WTC11 (cell line): ENCODE results near the gene HID1. TPM values are rescaled to one million over a fixed set of nuclear protein-coding genes. Genes with fewer than 3 reads are reported as not detected.

ENCODE experiments used
- ATAC-seq: fragments of 200-7000 bp; cut with Tn5 transposase; 2 replicates; pipeline ENCODE4 v1.10.0; 2021; ENCODE audit warnings: mild to moderate bottlenecking, moderate library complexity
- CTCF ChIA-PET: fragments of 300-600 bp; sonication (Branson Sonifier 250); formaldehyde crosslinking; loops from one replicate; lab custom pipeline; 2021; ENCODE audit warnings: antibody characterized with exemption; lab: Charles Lee
- POLR2A ChIA-PET: fragments of 350-600 bp; sonication (Branson Sonifier 250); formaldehyde crosslinking; loops from one replicate; lab custom pipeline; 2021; ENCODE audit warnings: antibody characterized with exemption; lab: Charles Lee
- DNase-seq: peaks from one replicate; pipeline ENCODE4 v3.0.0; 2021; ENCODE audit warnings: low spot score
- H3K27ac Mint-ChIP-seq: 2 replicates; pipeline ENCODE4 v1.8.0; 2021; ENCODE audit warnings: mixed read lengths
- H3K27me3 Mint-ChIP-seq: 2 replicates; pipeline ENCODE4 v1.8.0; 2021; ENCODE audit warnings: low read depth, mild to moderate bottlenecking, moderate library complexity, mixed read lengths
- H3K36me3 Mint-ChIP-seq: 2 replicates; pipeline ENCODE4 v1.8.0; 2021; ENCODE audit warnings: mixed read lengths
- H3K4me1 Mint-ChIP-seq: 2 replicates; pipeline ENCODE4 v1.8.0; 2022; ENCODE audit warnings: mixed read lengths
- H3K4me3 Mint-ChIP-seq: 2 replicates; pipeline ENCODE4 v1.8.0; 2021; ENCODE audit warnings: mild to moderate bottlenecking, moderate library complexity, mixed read lengths
- H3K9me3 Mint-ChIP-seq: 2 replicates; pipeline ENCODE4 v1.8.0; 2021; ENCODE audit warnings: mixed read lengths
- CREB1 ChIP-seq: sonication (generic); formaldehyde crosslinking; IDR thresholded peaks from 2 replicates; pipeline ENCODE4 v1.8.0; 2023; ENCODE audit warnings: mild to moderate bottlenecking, missing genetic modification reagents
- ESRRA ChIP-seq: sonication (generic); formaldehyde crosslinking; IDR thresholded peaks from 2 replicates; pipeline ENCODE4 v1.8.1; 2022; ENCODE audit warnings: mild to moderate bottlenecking, missing genetic modification reagents, borderline replicate concordance
- ETV6 ChIP-seq: sonication (generic); formaldehyde crosslinking; IDR thresholded peaks from 2 replicates; pipeline ENCODE4 v1.8.1; 2022; ENCODE audit warnings: mild to moderate bottlenecking, missing genetic modification reagents
- FOXP1 ChIP-seq: sonication (generic); formaldehyde crosslinking; IDR thresholded peaks from 2 replicates; pipeline ENCODE4 v1.8.0; 2022; ENCODE audit warnings: missing genetic modification reagents, mild to moderate bottlenecking, moderate library complexity, borderline replicate concordance
- GABPB1 ChIP-seq: sonication (generic); formaldehyde crosslinking; IDR thresholded peaks from 2 replicates; pipeline ENCODE4 v1.8.1; 2023; ENCODE audit warnings: mild to moderate bottlenecking, missing genetic modification reagents
- IRF2 ChIP-seq: sonication (generic); formaldehyde crosslinking; IDR thresholded peaks from 2 replicates; pipeline ENCODE4 v1.8.0; 2022; ENCODE audit warnings: low read depth, missing genetic modification reagents, borderline replicate concordance
- NFE2L1 ChIP-seq: sonication (generic); formaldehyde crosslinking; IDR thresholded peaks from 2 replicates; pipeline ENCODE4 v1.8.1; 2023; ENCODE audit warnings: missing genetic modification reagents
- TEAD1 ChIP-seq: sonication (generic); formaldehyde crosslinking; IDR thresholded peaks from 2 replicates; pipeline ENCODE4 v1.8.0; 2022; ENCODE audit warnings: mild to moderate bottlenecking, missing genetic modification reagents
- TEAD4 ChIP-seq: sonication (generic); formaldehyde crosslinking; IDR thresholded peaks from 2 replicates; pipeline ENCODE4 v1.8.0; 2022; ENCODE audit warnings: mild to moderate bottlenecking, missing genetic modification reagents
- ZNF416 ChIP-seq: fragments of 250-450 bp; sonication (Bioruptor Pico); IDR thresholded peaks from 2 replicates; pipeline ENCODE4 v1.9.0; 2021; ENCODE audit warnings: mild to moderate bottlenecking, inconsistent platforms
- total RNA-seq: library from RNA; stranded (reverse); gene quantifications from 3 replicates; pipeline ENCODE4 v1.2.3, GENCODE V29; 2021
- TF ChIP-seq, protein P1 (sequence below): fragments of 200-600 bp; IDR thresholded peaks from 2 replicates; pipeline ENCODE4 v1.8.0; 2022; ENCODE audit warnings: antibody characterized with exemption
- TF ChIP-seq, protein P2 (sequence below): sonication (generic); formaldehyde crosslinking; IDR thresholded peaks from 2 replicates; pipeline ENCODE4 v1.8.0; 2022; ENCODE audit warnings: mild to moderate bottlenecking, missing genetic modification reagents
- TF ChIP-seq, protein P3 (sequence below): sonication (generic); formaldehyde crosslinking; IDR thresholded peaks from 2 replicates; pipeline ENCODE4 v1.8.1; 2023; ENCODE audit warnings: mild to moderate bottlenecking, missing genetic modification reagents
- TF ChIP-seq, protein P4 (sequence below): sonication (generic); formaldehyde crosslinking; IDR thresholded peaks from 2 replicates; pipeline ENCODE4 v1.8.1; 2023; ENCODE audit warnings: mild to moderate bottlenecking, missing genetic modification reagents, moderate library complexity
- TF ChIP-seq, protein P5 (sequence below): sonication (generic); formaldehyde crosslinking; IDR thresholded peaks from 2 replicates; pipeline ENCODE4 v1.8.0; 2022; ENCODE audit warnings: mild to moderate bottlenecking, missing genetic modification reagents
- TF ChIP-seq, protein P6 (sequence below): sonication (generic); formaldehyde crosslinking; IDR thresholded peaks from 2 replicates; pipeline ENCODE4 v1.8.0; 2022; ENCODE audit warnings: mild to moderate bottlenecking, missing genetic modification reagents
- TF ChIP-seq, protein P7 (sequence below): sonication (generic); formaldehyde crosslinking; IDR thresholded peaks from 2 replicates; pipeline ENCODE4 v1.8.1; 2023; ENCODE audit warnings: mild to moderate bottlenecking, moderate library complexity, missing genetic modification reagents

The HID1 gene
- total RNA-seq, 1 experiment from 2014 or later = 16.7 TPM

DNA sequence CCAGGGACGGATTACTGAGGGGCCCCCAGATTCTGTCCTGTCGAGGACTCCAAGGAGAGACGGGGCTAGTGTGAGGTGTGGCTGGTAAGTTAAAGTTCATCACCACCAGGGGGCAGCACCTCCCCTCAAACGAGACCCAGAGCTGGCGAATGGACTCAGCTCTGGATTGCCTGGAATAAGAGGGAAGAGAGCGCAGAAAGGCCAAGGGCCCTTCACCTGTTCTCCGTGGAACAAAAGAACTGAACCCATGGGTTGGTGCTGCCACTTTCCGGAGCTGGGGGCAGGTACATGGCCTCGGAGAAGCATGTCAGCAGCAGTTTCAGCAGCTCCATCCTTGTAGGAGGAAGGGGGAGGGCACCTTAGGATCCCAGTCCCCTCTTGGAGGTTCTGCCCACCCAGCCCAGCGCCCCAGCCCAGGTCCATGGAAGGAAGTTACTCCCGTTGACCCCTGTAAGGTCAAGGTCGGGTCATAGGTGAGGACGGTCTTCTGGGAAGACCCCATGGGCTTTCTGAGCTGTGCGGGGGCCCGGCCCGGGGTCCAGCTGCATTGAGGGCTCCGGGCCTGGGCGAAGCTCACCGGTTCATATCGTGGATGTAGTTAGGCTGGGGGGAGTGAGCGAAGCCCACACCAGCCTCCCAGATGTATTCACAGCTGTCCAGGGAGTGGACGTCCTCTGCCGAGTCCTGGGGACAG lies 10.8 kb downstream of the HID1 start:
- DNase-seq (peak; percentile 94), ATAC-seq (peak; percentile 81)
- H3K27me3 Mint-ChIP-seq = peaks cover 16% of the 10 kb centered on the region
- H3K4me3 Mint-ChIP-seq = no peak overlapping the region
- ChIA-PET CTCF (interaction anchor here (0.5 to 4.9 kb wide), 83 partner anchors 10 to 899 kb away, joined by 3 to 139 read pairs (median 6); partner anchors contain the start of genes ARMC7, ATP5PD, CDR2L and FADS6), POLR2A (interaction anchor here (0.6 to 2.2 kb wide), 5 partner anchors 10 to 73 kb away, joined by 3 to 18 read pairs (median 4); partner anchors contain the start of gene MRPL58)
- no peaks in the 10 kb centered on the region for H3K36me3 Mint-ChIP-seq
- H3K9me3 Mint-ChIP-seq = no peaks in the 10 kb centered on the region
- no peak overlapping the region for H3K27ac Mint-ChIP-seq
- peaks cover 8% of the 10 kb centered on the region for H3K4me1 Mint-ChIP-seq
- TF ChIP-seq, protein P1, sequence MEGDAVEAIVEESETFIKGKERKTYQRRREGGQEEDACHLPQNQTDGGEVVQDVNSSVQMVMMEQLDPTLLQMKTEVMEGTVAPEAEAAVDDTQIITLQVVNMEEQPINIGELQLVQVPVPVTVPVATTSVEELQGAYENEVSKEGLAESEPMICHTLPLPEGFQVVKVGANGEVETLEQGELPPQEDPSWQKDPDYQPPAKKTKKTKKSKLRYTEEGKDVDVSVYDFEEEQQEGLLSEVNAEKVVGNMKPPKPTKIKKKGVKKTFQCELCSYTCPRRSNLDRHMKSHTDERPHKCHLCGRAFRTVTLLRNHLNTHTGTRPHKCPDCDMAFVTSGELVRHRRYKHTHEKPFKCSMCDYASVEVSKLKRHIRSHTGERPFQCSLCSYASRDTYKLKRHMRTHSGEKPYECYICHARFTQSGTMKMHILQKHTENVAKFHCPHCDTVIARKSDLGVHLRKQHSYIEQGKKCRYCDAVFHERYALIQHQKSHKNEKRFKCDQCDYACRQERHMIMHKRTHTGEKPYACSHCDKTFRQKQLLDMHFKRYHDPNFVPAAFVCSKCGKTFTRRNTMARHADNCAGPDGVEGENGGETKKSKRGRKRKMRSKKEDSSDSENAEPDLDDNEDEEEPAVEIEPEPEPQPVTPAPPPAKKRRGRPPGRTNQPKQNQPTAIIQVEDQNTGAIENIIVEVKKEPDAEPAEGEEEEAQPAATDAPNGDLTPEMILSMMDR = peak; percentile 88
- TF ChIP-seq ETV6 (CRISPR knock-in tag) = no peak
- TF ChIP-seq, protein P2, sequence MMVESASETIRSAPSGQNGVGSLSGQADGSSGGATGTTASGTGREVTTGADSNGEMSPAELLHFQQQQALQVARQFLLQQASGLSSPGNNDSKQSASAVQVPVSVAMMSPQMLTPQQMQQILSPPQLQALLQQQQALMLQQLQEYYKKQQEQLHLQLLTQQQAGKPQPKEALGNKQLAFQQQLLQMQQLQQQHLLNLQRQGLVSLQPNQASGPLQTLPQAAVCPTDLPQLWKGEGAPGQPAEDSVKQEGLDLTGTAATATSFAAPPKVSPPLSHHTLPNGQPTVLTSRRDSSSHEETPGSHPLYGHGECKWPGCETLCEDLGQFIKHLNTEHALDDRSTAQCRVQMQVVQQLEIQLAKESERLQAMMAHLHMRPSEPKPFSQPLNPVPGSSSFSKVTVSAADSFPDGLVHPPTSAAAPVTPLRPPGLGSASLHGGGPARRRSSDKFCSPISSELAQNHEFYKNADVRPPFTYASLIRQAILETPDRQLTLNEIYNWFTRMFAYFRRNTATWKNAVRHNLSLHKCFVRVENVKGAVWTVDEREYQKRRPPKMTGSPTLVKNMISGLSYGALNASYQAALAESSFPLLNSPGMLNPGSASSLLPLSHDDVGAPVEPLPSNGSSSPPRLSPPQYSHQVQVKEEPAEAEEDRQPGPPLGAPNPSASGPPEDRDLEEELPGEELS (CRISPR knock-in tag) = no peak
- TF ChIP-seq ZNF416 (CRISPR knock-in tag) = 0 out of 2 replicates have a peak, but pooled peaks have one; percentile 23

DNA sequence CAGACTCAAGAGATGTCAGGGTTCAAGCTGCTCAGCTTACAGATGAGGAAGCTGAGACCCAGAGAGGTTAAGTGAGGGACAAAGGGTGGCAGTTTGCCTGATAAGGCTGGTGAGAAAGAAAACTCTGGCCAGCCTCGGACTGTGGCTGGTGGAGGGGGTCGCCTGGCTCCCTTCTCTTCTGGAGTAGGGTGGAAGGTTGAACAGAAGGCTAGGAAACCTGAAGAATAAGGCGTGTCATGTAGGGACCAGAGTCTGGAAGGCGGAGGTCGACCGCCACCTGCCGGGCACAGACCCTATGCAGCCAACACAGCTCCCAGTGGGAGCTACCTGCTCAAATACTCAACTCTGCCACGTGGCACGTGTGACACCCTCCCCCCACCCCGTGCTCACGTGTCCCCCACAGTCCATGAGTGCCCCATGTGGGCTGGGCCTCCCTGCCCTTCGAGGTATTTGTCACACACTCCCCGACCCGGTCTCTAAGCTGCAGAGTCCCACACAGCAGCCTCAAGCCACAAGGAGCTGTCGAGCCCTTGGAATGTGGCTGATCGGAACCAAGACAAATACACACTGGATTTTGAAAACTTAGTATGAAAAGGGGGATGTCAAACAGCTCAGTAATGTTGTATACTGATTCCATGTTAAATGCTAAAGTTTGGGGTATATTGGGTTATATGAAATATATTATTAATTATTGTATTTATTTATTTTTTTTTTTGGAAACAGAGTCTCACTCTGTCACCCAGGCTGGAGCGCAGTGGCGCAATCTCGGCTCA lies 11.8 kb downstream of the HID1 start:
- no peak overlapping the region for H3K27ac Mint-ChIP-seq
- H3K4me3 Mint-ChIP-seq = no peak overlapping the region
- H3K36me3 Mint-ChIP-seq = no peaks in the 10 kb centered on the region
- H3K27me3 Mint-ChIP-seq = peaks cover 16% of the 10 kb centered on the region
- H3K9me3 Mint-ChIP-seq = no peaks in the 10 kb centered on the region
- POLR2A ChIA-PET = interaction anchor here (0.7 to 2.2 kb wide), 4 partner anchors 51 to 280 kb away, joined by 3 to 18 read pairs (median 6); partner anchors contain the start of genes FDXR and MRPL58
- TF ChIP-seq NFE2L1 (peak; percentile 56; the same call in 1 of the 2 replicates), FOXP1 (CRISPR knock-in tag) (peak; percentile 74; the same call in 1 of the 2 replicates), IRF2 (no peak), TEAD4 (CRISPR knock-in tag) (0 out of 2 replicates have a peak, but pooled peaks have one; percentile 28), ETV6 (CRISPR knock-in tag) (0 out of 2 replicates have a peak, but pooled peaks have one; percentile 46), CREB1 (0 out of 2 replicates have a peak, but pooled peaks have one; percentile 40), TEAD1 (peak; percentile 27; the same call in 1 of the 2 replicates), ESRRA (no peak), GABPB1 (CRISPR knock-in tag) (0 out of 2 replicates have a peak, but pooled peaks have one; percentile 39)
- TF ChIP-seq, protein P3, sequence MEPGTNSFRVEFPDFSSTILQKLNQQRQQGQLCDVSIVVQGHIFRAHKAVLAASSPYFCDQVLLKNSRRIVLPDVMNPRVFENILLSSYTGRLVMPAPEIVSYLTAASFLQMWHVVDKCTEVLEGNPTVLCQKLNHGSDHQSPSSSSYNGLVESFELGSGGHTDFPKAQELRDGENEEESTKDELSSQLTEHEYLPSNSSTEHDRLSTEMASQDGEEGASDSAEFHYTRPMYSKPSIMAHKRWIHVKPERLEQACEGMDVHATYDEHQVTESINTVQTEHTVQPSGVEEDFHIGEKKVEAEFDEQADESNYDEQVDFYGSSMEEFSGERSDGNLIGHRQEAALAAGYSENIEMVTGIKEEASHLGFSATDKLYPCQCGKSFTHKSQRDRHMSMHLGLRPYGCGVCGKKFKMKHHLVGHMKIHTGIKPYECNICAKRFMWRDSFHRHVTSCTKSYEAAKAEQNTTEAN (CRISPR knock-in tag) = no peak
- TF ChIP-seq, protein P4, sequence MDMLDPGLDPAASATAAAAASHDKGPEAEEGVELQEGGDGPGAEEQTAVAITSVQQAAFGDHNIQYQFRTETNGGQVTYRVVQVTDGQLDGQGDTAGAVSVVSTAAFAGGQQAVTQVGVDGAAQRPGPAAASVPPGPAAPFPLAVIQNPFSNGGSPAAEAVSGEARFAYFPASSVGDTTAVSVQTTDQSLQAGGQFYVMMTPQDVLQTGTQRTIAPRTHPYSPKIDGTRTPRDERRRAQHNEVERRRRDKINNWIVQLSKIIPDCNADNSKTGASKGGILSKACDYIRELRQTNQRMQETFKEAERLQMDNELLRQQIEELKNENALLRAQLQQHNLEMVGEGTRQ = peak; percentile 65
- TF ChIP-seq, protein P5, sequence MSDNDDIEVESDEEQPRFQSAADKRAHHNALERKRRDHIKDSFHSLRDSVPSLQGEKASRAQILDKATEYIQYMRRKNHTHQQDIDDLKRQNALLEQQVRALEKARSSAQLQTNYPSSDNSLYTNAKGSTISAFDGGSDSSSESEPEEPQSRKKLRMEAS (CRISPR knock-in tag) = peak; percentile 87
- TF ChIP-seq, protein P6, sequence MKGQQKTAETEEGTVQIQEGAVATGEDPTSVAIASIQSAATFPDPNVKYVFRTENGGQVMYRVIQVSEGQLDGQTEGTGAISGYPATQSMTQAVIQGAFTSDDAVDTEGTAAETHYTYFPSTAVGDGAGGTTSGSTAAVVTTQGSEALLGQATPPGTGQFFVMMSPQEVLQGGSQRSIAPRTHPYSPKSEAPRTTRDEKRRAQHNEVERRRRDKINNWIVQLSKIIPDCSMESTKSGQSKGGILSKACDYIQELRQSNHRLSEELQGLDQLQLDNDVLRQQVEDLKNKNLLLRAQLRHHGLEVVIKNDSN (CRISPR knock-in tag) = peak; percentile 84
- TF ChIP-seq, protein P7, sequence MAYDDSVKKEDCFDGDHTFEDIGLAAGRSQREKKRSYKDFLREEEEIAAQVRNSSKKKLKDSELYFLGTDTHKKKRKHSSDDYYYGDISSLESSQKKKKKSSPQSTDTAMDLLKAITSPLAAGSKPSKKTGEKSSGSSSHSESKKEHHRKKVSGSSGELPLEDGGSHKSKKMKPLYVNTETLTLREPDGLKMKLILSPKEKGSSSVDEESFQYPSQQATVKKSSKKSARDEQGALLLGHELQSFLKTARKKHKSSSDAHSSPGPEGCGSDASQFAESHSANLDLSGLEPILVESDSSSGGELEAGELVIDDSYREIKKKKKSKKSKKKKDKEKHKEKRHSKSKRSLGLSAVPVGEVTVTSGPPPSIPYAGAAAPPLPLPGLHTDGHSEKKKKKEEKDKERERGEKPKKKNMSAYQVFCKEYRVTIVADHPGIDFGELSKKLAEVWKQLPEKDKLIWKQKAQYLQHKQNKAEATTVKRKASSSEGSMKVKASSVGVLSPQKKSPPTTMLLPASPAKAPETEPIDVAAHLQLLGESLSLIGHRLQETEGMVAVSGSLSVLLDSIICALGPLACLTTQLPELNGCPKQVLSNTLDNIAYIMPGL (CRISPR knock-in tag) = 0 out of 2 replicates have a peak, but pooled peaks have one; percentile 45
- CTCF ChIA-PET = interaction anchor here (0.5 to 4.9 kb wide), 87 partner anchors 9 to 867 kb away, joined by 3 to 139 read pairs (median 6); partner anchors contain the start of genes ARMC7, ATP5PD, CDR2L and FADS6
- peak; percentile 38 for ATAC-seq
- peaks cover 8% of the 10 kb centered on the region for H3K4me1 Mint-ChIP-seq
- peak; percentile 82 for DNase-seq
